ENCODE results near the gene UHRF1. TPM values are rescaled to one million over a fixed set of nuclear protein-coding genes. Genes with fewer than 3 reads are reported as not detected.
A peak's percentile ranks its signal among the peaks of the same experiment; 100 is the strongest.
"Not testable (repeated sequence)": the region's sequence is repeated elsewhere in the genome, so short reads cannot be mapped to it uniquely, and the experiment has no call there.

The UHRF1 gene
- total RNA-seq, 1 experiment from 2014 or later, result 95.9 TPM

DNA sequence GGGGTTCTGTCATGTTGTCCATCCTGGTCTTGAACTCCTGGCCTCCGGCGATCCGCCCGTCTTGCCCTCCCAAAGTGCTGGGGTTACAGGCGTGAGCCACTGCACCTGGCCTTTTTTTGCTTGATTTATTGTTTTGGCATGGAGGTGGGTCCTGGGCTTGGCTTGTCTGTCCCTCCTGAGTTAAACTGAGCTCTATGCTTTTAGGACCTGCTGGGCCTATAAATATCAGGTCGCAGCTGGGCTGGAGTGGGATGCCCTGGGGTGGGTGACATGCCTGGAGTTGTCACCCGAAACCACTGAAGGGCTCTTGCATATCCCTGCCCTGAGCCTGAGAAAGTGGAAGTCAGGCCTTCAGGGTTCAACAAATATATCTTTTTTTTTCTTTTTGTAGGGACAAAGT is 12.2 kb upstream of the UHRF1 start:
- no peak for DNase-seq (ENCODE audit: low spot score)

GRCh38 chr19:4900879-4901278 is 8.4 kb upstream of the UHRF1 start:
- not testable (repeated sequence) for DNase-seq (ENCODE audit: low spot score)

GRCh38 chr19:4902796-4903195 is 6.5 kb upstream of the UHRF1 start, which contains the start of gene ARRDC5:
Gene ARRDC5, minus strand, starts transcription at chr19:4902896. Its CDS starts 71 bp downstream, at chr19:4902825.
- no peak for DNase-seq (ENCODE audit: low spot score)

DNA sequence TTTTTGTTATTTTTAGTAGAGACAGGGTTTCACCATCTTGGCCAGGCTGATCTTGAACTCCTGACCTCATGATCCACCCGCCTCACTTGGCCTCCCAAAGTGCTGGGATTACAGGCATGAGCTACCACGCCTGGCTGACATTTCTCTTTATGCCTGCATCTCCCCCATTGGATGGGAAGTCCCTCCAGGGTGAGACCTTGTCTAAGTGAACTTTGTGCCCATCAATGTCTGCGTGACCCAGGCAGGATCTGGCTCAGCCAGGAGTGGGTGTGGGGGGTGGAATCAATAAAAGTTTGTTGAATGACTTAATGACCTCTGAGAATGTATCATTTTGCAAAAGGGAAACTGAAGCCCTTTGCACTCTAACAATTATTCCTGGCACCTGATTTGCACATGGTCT is 4.8 kb upstream of the UHRF1 start:
- no peak for DNase-seq (ENCODE audit: low spot score)

- no peak for DNase-seq (ENCODE audit: low spot score)
Measured at GRCh38 chr19:4906963-4907362, 2.3 kb upstream of the UHRF1 start.

DNA sequence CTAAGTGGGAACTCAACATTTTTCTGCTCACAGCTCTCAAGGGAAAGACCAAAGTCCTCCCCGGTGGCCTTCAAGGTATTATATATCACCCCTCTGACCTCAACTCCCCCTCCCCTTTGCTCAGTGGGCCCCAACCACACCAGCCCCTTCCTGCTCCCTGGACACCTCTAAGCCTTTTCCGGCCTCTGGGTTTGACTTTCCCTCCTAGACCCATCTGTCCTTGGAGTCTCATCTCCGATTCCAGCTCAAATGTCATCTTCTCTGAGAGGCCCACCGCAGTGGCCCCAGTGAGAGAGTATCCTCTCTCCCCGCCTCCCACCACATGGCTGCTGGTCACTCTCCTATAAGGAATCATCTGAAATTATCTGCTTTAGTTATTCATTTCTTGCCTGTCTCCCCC is 941 bp upstream of the UHRF1 start:
- peak; percentile 6 for DNase-seq (ENCODE audit: low spot score)

DNA sequence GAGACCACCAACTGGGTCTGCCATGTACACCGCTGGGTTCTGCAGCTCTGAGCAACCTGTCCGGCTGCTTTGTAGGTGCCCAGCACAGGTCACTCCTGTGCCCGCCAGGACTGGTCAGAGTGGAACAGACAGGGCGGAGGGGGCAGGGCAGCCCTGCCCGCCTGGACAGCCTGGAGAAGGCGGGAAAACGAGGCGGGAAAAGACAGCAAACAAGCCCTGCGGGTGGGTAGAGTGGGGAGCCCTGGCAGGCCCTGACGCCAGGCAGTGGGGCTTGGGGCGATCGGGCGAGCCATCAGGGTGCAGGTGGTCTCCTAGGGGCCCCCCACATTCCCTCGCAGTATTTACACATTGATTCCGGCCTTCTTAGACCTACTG is 533 bp upstream of the UHRF1 start:
- peak; percentile 48 for DNase-seq (ENCODE audit: low spot score)

- peak; percentile 89 for DNase-seq (ENCODE audit: low spot score)
Measured at GRCh38 chr19:4909897-4910593, 744 bp downstream of the UHRF1 start.

DNA sequence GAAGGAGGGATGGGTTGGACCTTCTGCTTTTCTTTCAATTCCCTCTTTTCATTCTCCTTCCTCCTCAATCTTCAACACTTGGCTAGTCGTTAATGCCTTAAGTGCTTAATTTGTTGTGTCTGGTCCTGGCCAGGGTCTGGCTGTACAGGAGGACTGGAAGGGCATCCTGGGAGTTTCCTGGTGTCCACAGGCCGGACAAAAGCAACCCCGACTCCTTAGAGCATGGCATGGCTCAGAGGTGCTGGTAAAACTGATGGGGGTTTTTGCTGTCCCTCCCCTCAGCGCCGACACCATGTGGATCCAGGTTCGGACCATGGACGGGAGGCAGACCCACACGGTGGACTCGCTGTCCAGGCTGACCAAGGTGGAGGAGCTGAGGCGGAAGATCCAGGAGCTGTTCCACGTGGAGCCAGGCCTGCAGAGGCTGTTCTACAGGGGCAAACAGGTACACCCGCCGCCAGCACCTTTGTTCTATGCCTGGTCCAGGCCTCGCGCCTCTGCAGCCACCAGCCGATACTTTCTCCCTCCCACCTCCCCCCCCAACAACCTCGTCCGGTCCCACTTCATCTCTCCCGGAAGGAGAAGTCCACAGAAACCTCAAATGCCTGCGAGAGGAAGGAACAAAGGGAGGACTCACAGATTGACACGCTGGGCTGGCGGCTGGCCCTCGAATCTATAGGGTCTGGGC is 1.4 kb downstream of the UHRF1 start:
- DNase-seq (ENCODE audit: low spot score), result peak; percentile 40

GRCh38 chr19:4911314-4911713 is 2.0 kb downstream of the UHRF1 start:
- DNase-seq (ENCODE audit: low spot score), result peak; percentile 5

DNA sequence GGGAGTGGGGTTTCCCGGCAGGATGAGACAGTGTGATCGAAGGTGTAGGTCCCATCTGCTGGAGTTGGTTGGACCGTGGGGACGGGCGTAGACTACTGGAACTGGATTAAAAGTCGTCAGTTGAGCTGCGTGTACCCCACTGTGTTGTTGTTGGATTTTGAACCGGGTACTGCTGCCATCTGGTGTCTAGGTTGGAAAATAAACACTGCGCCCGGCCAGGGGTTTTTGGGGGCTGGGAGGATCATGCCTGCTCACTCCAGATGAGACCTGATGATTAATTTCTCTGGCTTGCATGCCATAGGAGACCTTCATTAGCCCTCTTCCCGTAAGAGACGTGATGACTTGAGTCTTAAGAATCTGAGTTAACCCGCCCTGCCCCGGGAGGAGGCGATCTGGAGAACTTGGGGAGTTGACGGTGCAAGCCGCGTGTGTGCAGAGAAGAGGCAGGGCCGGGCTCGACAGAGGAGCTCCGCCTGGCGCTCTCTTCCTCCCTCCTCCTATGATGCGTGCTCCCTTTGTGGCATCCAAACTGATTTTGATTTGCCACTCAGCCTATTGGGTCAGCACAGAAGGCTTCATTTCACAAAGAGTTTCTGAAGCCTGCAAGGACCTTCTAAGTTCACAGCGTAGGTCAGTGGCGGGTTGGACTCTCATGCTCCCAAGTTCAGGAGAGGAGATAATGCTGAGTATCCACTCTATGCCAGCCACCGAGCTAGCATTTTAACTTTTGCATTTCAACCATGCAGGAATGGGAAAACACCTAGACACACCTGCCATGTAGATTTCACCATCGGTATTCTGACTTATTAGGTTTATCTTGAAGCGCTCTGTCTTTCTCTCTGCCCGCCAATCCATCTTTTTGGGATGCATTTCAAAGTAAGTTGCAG is 2.7 kb downstream of the UHRF1 start:
- peak; percentile 79 for DNase-seq (ENCODE audit: low spot score)

DNA sequence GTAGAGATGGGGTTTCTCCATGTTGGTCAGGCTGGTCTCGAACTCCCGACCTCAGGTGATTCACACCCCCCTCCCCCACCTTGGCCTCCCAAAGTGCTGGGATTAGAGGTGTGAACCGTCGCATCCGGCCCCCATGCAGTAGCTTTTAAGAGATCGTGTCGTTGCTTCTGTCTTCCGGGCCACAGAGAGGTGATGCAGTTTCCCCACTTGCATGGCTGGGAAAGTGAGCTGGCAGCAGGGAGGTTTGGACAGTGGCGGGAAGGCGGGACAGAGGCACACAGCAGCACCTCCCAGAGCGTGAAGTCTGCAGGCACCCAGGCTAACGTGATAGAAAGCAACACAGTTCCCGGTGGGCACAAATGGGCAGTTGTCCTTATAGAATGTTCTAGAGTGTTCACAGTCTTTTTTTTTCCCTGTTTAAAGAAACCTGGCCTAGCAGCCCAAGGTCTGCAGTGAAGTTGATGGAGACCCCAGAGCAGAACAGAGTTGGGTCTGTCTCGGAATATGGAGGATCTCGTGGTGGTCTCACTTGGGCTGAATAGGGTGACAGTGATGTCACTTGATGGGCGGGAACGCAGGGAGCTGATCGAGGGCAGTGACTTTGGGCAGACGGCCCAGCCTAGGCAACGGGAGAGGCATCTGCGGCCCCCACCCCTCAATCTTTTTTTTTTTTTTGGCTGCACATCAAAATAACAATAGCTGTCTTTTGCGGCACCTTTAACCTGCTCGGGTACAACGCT is 4.9 kb downstream of the UHRF1 start:
- no peak for DNase-seq (ENCODE audit: low spot score)

DNA sequence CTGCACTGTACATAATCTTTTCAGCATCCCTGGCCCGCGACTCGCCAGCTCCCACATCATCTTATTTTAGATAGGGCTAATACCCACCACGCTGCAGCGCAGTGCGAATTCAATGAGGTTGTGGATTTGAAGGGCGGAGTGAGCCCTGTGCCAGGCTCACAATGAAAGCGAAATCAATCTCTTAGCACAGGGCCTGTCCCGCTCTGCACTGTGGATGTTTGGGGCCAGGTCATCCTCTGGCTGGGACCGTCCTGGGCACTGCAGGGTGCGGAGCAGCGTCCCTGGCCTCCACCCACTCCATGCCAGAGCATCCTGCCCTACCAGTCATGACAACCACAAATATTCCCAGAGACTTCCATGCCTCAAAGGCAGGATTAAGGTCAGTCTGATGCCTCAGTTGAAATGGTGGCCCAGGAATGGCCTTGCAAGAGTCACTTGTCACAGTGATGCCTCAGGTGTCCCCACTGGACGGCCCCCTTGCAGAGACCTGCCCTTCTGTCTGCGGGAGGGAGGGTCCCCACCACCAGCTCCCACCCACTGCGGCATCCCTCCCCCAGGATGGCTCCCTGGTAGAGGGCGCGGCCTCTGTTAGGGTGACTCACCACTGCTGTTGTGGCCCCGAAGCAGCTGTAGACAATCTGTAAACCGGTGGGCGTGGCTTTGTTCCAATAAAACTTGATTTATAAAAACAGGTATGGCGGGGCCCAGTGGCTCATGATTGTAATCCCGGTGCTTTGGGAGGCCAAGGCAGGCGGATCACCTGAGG is 5.6 kb downstream of the UHRF1 start:
- DNase-seq (ENCODE audit: low spot score), result peak; percentile 83

DNA sequence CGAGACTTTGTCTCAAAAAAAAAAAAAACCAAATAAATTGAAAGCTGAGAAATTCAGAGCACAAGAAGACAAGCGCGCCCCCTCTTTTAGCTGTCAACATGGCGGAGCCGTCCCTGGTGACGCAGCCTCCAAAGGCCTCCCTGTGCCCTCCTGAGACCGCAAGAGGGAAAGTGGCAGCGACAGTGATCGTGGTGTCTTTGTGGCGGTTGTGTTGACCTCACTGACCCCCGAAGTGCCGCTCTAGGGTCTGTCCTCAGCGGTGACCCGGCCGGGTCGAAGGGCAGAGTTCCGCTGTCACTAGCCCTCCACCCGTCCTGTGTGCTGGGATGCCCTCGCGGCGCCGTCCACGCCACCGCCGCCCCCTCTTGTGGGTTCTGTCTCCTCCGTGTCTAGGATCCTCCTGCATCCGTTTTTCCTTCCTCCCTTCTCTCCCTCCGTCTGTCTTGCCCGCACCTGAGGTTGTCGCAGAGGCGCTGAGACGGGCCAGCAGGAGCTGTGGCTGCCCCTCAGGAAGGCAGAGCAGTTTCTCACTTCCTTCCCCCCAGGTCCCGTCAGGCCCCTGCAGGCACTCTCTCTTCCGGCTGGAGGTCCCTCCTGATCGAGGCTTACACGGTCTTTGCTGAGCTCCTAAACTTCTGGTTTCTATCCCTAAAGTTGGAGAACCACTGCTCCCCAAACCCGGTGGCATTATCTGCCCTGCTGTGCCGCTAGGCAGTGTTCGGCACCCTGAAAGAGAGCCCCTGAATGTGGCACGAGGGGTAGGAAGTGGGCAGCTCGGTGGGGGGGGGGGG is 7.2 kb downstream of the UHRF1 start:
- no peak for DNase-seq (ENCODE audit: low spot score)

GRCh38 chr19:4922530-4923275 is 13.4 kb downstream of the UHRF1 start:
- no peak for DNase-seq (ENCODE audit: low spot score)

GRCh38 chr19:4923276-4923747 is 14.0 kb downstream of the UHRF1 start:
- no peak for DNase-seq (ENCODE audit: low spot score)

GRCh38 chr19:4929186-4929585 is 19.9 kb downstream of the UHRF1 start:
- no peak for DNase-seq (ENCODE audit: low spot score)

GRCh38 chr19:4930664-4931063 is 21.4 kb downstream of the UHRF1 start:
- DNase-seq (ENCODE audit: low spot score), result no peak

- no peak for DNase-seq (ENCODE audit: low spot score)
Measured at GRCh38 chr19:4932711-4933110, 23.4 kb downstream of the UHRF1 start.

Data from HT-29 (cell line).